Inflammatory macrophage treated with lipopolysaccharide for 1 hour (primary cell): ENCODE data around the gene PTCRA.
A peak's percentile ranks its signal among the peaks of the same experiment; 100 is the strongest.
"Not testable (repeated sequence)": the region's sequence is repeated elsewhere in the genome, so short reads cannot be mapped to it uniquely, and the experiment has no call there.

Experiments
- DNase-seq, 2 donors: peaks; one replicate each; pipeline ENCODE4 v3.0.0-alpha.2; 2020 to 2022

The PTCRA gene, protein sequence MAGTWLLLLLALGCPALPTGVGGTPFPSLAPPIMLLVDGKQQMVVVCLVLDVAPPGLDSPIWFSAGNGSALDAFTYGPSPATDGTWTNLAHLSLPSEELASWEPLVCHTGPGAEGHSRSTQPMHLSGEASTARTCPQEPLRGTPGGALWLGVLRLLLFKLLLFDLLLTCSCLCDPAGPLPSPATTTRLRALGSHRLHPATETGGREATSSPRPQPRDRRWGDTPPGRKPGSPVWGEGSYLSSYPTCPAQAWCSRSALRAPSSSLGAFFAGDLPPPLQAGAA

GRCh38 chr6:42915732-42916131 is at the start of gene PTCRA:
Gene PTCRA (plus strand): TSS chr6:42916053. CDS start chr6:42916070, 17 bp downstream.
- DNase-seq, result no peak

DNA sequence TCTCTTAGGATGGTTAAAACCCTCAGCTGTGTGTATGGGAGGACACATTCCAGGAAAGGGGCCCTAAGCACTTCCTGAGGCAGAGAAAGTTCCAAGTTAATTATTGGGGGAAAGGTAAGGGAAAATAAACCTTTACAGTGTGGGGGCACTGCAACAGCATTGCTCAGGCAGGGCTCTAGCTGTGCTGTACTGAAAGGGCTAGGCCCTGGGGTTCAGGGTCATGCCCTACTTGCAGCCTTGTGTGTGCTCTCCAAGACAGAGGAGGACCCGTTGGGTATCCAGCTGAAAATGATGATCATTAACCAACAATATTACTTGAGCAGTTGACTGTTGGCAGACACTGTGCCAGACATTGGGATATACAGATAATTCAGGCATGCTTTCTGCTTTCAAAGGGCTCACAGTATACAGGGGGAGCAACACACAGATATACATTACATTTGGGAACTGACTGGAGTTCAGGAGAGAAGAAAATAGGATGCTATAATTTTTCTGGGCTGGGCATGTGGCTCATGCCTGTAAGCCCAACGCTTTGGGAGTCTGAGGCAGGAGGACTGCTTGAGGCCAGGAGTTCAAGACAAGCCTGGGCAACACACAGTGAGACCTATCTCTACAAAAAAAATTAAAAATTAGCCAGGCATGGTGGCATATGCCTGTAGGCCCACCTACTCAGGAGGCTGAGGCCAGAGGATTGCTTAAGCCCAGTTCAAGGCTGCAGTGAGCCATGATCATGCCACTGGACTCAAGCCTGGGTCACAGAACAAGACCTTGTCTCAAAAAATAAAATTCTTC is 45.5 kb upstream of the PTCRA start:
- DNase-seq, result no peak

DNA sequence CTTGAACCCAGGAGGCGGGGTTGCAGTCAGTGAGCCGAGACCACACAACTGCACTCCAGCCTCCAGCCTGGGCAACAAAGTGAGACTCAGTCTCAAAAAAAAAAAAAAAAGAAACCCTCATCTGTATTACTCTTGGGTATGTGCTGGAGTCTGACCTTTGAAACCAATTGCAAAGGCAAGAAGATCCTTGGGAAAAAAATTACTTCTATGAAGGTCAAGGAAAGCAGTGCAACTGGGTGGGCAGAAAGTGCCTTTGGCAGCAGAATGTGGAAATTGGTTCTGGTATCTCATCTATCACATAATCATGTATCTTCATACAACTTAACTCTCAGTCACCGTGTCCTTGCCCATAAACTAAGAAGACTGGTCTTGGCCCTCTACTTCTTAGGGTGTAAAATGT is 44.1 kb upstream of the PTCRA start:
- no peak for DNase-seq

DNA sequence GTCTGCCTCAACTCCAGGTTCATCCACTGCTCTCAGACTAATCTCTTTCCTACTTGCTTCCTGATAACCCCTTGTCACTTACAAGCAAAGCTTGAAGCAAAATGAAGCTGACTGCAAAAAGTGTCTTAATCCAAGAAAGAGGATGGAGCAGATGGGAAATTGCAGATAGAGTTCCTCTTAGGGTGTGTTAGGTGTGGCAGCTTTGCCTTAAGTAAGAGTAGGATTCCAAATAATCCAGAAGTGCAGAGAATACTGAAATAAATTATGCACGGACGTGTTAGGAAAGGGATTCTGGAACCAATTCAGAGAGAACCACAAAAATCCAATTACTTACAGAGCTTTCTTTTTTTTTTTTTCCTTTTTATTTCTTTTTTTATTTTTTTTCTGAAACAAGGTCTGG is 42.5 kb upstream of the PTCRA start:
- no peak for DNase-seq

DNA sequence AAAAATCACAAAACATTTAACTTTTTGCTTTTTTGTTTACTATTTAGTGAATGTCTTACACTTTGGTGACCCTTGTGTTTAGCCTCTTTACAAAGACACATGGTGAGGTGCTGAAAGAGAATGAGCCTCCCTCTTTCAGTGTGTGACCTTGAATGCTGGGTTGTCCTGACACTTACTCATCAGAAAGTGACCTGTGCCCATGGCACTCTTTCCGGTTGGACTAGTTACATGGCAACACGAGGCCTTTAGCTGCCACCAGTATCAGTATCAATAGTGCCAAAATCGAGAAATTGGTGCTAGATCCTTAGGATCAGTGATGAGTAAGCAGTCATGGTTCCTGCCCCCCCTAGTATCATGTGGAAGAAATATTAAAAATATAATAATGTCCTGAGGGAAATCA is 38.2 kb upstream of the PTCRA start:
- no peak for DNase-seq

- DNase-seq, result peak; percentile 80 to 81
Measured at GRCh38 chr6:42879372-42880239, 36.2 kb upstream of the PTCRA start, which contains the start of gene RPL7L1. Gene RPL7L1 (plus strand): TSS chr6:42879616. CDS start chr6:42879911, 295 bp downstream.

GRCh38 chr6:42880240-42880817 is 35.5 kb upstream of the PTCRA start:
- not testable (repeated sequence) for DNase-seq

DNA sequence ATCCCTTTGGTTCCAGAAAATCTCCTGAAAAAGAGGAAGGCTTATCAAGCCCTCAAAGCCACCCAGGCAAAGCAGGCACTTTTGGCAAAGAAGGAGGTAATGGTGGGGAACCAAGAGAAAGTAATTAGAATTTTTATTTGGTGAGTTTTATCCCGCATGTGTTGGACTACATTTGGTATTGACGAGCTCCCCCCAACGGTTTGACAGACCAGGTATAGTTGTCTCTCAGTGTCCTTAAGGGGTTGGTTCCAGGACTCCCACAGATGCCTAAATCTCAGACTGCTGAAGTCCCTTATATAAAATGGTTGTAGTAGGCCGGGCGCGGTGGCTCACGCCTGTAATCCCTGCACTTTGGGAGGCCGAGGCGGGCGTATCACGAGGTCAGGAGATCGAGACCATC is 35.0 kb upstream of the PTCRA start:
- not testable (repeated sequence) for DNase-seq

- no peak for DNase-seq
Measured at GRCh38 chr6:42885702-42886101, 30.2 kb upstream of the PTCRA start.

DNA sequence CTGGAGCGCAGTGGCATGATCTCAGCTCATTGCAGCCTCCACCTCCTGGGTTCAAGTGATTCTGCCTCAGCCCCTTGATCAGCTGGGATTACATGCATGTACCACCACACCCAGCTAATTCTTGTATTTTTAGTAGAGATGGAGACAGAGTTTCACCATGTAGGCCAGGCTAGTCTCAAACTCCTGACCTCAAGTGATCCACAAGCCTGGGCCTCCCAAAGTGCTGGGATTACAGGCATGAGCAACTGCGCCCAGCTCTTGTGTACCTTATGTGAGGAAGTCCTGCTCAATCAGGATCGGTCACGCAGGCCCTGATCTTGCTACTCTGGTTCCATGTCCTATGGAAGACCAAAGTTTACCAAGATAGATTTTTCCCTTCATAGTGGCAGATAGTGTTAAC is 27.7 kb upstream of the PTCRA start:
- DNase-seq, result not testable (repeated sequence)

DNA sequence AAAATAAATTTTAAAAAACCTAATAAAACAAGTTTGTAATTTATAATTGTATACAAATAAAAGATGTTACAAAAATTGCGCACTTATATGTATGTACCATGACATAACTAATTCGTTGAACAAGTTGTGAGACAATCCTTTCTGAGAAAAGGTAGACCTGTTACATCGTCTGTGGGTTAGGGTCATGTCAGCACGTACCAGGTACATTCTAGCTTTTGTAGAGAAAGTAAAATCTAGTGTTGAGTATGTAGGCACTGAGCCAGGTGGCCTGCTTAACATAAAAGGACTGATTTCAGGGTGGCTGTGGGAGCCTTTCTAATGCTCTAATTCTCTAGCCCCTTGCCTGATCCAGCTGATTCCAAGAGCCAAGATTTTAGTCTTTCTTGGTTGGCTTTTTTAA is 26.0 kb upstream of the PTCRA start:
- DNase-seq, result no peak

DNA sequence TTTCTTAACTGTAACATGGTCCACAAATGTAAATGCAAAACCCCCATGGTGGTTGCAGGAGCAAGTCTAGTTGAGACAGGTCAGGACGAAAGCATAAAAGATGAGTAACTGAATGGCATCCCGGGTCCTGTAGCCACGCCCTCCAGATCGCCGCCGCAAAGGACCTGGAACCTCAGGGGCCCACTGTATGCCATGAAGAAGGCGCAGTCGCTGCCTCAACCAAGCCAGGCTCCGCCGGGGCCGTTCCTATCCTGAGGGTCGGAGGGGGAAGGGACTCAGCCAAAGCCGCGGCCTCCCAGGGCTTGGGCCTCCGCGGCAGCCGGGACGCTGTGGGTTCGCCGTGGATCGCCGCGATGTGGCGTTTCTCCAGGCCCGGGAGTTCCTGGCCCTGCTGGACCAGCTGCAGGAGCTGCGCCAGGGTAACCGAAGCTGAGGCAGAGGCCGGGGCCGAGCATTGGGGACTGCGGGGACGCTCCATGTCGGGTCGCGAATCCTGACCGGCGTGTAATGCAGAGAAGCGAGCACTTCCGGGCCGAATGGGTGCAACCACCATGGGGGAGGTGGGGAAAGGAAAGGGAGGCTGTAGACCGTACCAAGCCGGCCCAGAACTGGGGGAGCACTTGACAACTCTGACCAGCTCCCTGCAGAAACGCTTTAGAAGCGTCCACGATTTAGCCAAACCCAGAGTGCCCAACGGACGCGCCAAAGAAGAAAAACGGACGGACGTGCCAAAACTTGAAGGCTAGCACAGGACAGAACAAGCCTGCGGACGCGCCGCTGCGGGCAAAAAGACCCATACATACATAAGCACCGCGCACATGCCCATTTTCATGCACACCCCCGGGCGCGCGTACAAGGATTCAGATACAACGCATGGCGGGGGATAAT is 25.3 kb upstream of the PTCRA start:
- DNase-seq, result peak; percentile 90 to 94

DNA sequence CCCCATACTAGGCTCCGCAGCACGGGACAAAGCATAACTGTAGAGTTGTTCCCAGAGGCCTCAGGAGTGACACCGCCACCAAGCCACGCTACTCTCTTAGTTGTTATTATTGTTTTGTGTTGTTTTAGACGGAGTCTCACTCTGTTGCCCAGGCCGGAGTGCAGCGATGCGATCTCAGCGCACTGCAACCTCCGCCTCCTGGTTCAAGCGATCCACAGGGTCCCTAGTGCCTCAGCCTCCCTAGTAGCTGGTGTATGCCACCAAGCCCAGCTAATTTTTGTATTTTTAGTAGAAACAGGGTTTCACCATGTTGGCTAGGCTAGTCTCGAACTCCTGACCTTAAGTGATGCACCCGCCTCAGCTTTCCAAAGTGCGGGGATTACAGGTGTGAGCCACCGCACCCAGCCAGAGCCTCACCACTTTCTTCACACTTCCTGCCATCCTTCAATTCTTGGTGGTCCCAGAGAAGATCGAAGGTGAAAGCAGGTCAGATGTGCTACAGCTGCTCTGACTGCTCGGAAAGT is 24.6 kb upstream of the PTCRA start:
- DNase-seq, result no peak

- DNase-seq, result not testable (repeated sequence)
Measured at GRCh38 chr6:42894041-42894828, 21.6 kb upstream of the PTCRA start.

GRCh38 chr6:42896178-42896719 is 19.6 kb upstream of the PTCRA start:
- no peak for DNase-seq

- peak; percentile 52 to 96 for DNase-seq
Measured at GRCh38 chr6:42898891-42899361, 16.9 kb upstream of the PTCRA start.

DNA sequence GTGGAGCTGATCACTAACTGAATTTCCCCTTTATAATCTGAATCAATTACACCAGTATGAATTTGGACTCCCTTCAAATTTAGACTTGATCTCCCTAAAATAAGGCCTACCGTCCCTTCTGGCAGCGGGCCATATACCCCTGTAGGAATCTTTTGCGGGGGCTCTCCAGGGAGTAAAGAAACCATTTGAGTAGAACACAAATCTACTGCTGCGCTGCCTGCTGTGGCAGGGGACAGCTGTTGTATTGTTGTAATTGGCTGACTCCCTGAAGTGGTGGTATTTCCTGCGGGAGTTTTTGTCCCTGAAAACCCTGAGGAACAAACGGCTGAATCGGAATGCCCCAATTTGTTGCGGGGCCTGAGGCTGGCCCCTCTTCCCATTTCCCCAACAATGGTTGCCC is 16.0 kb upstream of the PTCRA start:
- no peak for DNase-seq

- DNase-seq, result peak; percentile 77 to 95
Measured at GRCh38 chr6:42901538-42901957, 14.3 kb upstream of the PTCRA start.

- DNase-seq, result not testable (repeated sequence)
Measured at GRCh38 chr6:42902429-42903263, 13.2 kb upstream of the PTCRA start.
